Endothelial cell of umbilical vein (primary cell): ENCODE results near the gene LMAN2. TPM values are rescaled to one million over a fixed set of nuclear protein-coding genes. Genes with fewer than 3 reads are reported as not detected.

ENCODE experiments used
- BruUV-seq: library from RNA; stranded (reverse); fragments of 400-500 nt; replicated peaks from 2 replicates; lab custom pipeline; 2021; lab: Mats Ljungman, UMichigan
- CTCF ChIA-PET: fragments of 300-600, 350-600 bp; sonication (Branson Sonifier 250); formaldehyde crosslinking; loops from one replicate; lab custom pipeline; 2021; ENCODE audit warnings: antibody characterized with exemption, inconsistent platforms; lab: Charles Lee
- POLR2A ChIA-PET: fragments of 300-600, 350-600 bp; sonication (Branson Sonifier 250); formaldehyde crosslinking; loops from one replicate; lab custom pipeline; 2021; ENCODE audit warnings: antibody characterized with exemption, inconsistent platforms; lab: Charles Lee
- DNase-seq: peaks from one replicate; pipeline ENCODE4 v3.0.0-alpha.2; 2011; ENCODE audit warnings: low read depth, low spot score
- FAIRE-seq: peaks from 2 replicates; lab custom pipeline; 2011; peaks lifted over from hg19 to GRCh38; lab: Jason Lieb, UNC
- H2AFZ ChIP-seq: 2 replicates; pipeline ENCODE4 v1.6.0; 2012; ENCODE audit warnings: low read depth, low read length, control low read depth, inconsistent platforms
- H3K27ac ChIP-seq: 2 replicates; pipeline ENCODE4 v1.5.1; 2011; ENCODE audit warnings: low read depth, mild to moderate bottlenecking, control low read depth, low read length, moderate library complexity; ENCODE audit not compliant: insufficient read depth
- H3K27me3 ChIP-seq, 2 experiments: 2 replicates each; pipeline versions ENCODE4 v1.6.0 to v1.6.1; 2011; ENCODE audit warnings: low read length in 2 of 2, mixed read lengths in 1 of 2; ENCODE audit not compliant: control insufficient read depth in 2 of 2, insufficient read depth in 2 of 2
- H3K36me3 ChIP-seq, 2 experiments: 2 replicates in 1 of 2; 3 replicates in 1 of 2; pipeline ENCODE4 v1.5.1; 2011; ENCODE audit warnings: low read length in 2 of 2, mild to moderate bottlenecking in 1 of 2, moderate library complexity in 1 of 2; ENCODE audit not compliant: control insufficient read depth in 2 of 2, insufficient read depth in 2 of 2; ENCODE audit errors: extremely low read depth in 1 of 2
- H3K4me1 ChIP-seq: 3 replicates; pipeline ENCODE4 v1.5.1; 2011; ENCODE audit warnings: mild to moderate bottlenecking, low read length; ENCODE audit not compliant: control insufficient read depth, insufficient read depth; ENCODE audit errors: extremely low read depth
- H3K4me2 ChIP-seq: 2 replicates; pipeline ENCODE4 v1.6.1; 2011; ENCODE audit warnings: low read length, control low read depth, mixed read lengths; ENCODE audit not compliant: insufficient read depth
- H3K4me3 ChIP-seq, 3 experiments: fragments of 200-600 bp in 1 of 3; sonication (generic), shearing (Covaris generic) in 1 of 3; replicated peaks in 1 of 3; 2 replicates each; pipeline ENCODE4 v1.5.1; 2011 to 2016; ENCODE audit warnings: control low read depth in 3 of 3, low read length in 3 of 3, mild to moderate bottlenecking in 2 of 3, inconsistent platforms in 1 of 3, low read depth in 1 of 3, moderate library complexity in 1 of 3; ENCODE audit not compliant: insufficient read depth in 1 of 3
- H3K79me2 ChIP-seq: 2 replicates; pipeline ENCODE4 v1.6.0; 2012; ENCODE audit warnings: low read length, inconsistent platforms; ENCODE audit not compliant: control insufficient read depth, insufficient read depth
- H3K9ac ChIP-seq: replicated peaks from 2 replicates; pipeline ENCODE3; 2011; ENCODE audit warnings: low read length, control low read depth; ENCODE audit not compliant: insufficient read depth; ENCODE audit errors: extremely low read depth
- H3K9me1 ChIP-seq: replicated peaks from 3 replicates; pipeline ENCODE4 v1.6.0; 2011; ENCODE audit warnings: mild to moderate bottlenecking, low read length; ENCODE audit not compliant: control insufficient read depth, insufficient read depth; ENCODE audit errors: extremely low read depth
- H3K9me3 ChIP-seq: replicated peaks from 2 replicates; pipeline ENCODE4 v1.5.1; 2012; ENCODE audit warnings: low read length, inconsistent platforms; ENCODE audit not compliant: control insufficient read depth, insufficient read depth
- H4K20me1 ChIP-seq: replicated peaks from 2 replicates; pipeline ENCODE3; 2011; ENCODE audit warnings: mild to moderate bottlenecking, low read length; ENCODE audit not compliant: control insufficient read depth, insufficient read depth; ENCODE audit errors: extremely low read depth
- FOS ChIP-seq: IDR thresholded peaks from 2 replicates; pipeline ENCODE4 v1.6.1; 2011; ENCODE audit warnings: mild to moderate bottlenecking, low read length, moderate library complexity, borderline replicate concordance; ENCODE audit not compliant: insufficient read depth
- POLR2A ChIP-seq: IDR thresholded peaks from 2 replicates; pipeline ENCODE4 v1.6.1; 2012; ENCODE audit warnings: low read depth, mild to moderate bottlenecking, control low read depth, low read length
- POLR2AphosphoS5 ChIP-seq: IDR thresholded peaks from 2 replicates; pipeline ENCODE4 v1.6.1; 2012; ENCODE audit warnings: low read depth, mild to moderate bottlenecking, control low read depth, low read length, moderate library complexity; ENCODE audit not compliant: insufficient read depth
- dilution Hi-C: fragments of 300-500 bp; cut with MboI; formaldehyde crosslinking; loops from one replicate; pipeline ENCODE4 v1.15.0; 2019; ENCODE audit warnings: low sequenced_read_pairs; ENCODE audit not compliant: extremely low pct_ligation_motif_present
- intact Hi-C: fragments of 100-400 bp; cut with micrococcal nuclease; formaldehyde crosslinking; loops from one replicate; pipeline ENCODE4 v1.10.0; 2022
- polyA plus RNA-seq, 4 experiments: library from polyadenylated mRNA; depleted of rRNA in 3 of 4; stranded (reverse) in 3 of 4; unstranded in 1 of 4; fragments of >200 nt; gene quantifications; 2 replicates each; pipeline versions ENCODE4 v1.2.1 to v1.2.3, GENCODE V29; 2011 to 2012; ENCODE audit warnings: missing spikeins in 1 of 4
- total RNA-seq: library from RNA; stranded (reverse); gene quantifications from 2 replicates; pipeline ENCODE4 v1.2.3, GENCODE V29; 2021
- TF ChIP-seq, protein P1 (sequence below), 2 donors: IDR thresholded peaks; 1 replicate in 1 of 2; 2 replicates in 1 of 2; pipeline ENCODE4 v1.5.1; 2011; ENCODE audit warnings: low read length in 2 of 2, mild to moderate bottlenecking in 2 of 2, moderate library complexity in 2 of 2, control low read depth in 1 of 2, inconsistent platforms in 1 of 2, low read depth in 1 of 2; ENCODE audit not compliant: insufficient read depth in 1 of 2; ENCODE audit errors: extremely low read depth in 1 of 2

Gene LMAN2
- total and polyA plus RNA-seq, 2 donors (not counting 3 experiments of a cell fraction or from before 2014, with no cell fraction given): 151 to 370 TPM

DNA sequence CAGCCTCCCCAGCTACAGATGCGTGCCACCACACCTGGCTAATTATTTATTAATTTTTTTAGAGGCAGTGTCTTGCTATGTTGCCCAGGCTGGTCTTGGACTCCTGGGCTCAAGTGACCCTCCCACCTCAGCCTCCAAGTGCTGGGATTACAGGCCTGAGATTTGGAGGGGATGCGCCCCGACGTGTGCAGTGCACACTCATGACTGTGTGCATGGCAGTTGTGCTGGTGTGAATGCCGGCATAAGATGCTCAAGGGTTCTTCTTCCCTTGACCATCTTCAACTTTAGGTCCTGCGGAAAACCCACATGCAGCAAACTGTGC lies 29.3 kb upstream of the LMAN2 start:
- ChIA-PET POLR2A (no interaction called here), CTCF (no interaction called here)
- Histone ChIP-seq H3K79me2 (no peaks in the 10 kb centered on the region), H3K4me1 (no peaks in the 10 kb centered on the region), H2AFZ (no peak overlapping the region), H3K27ac (no peak overlapping the region), H3K9me1 (no peaks in the 10 kb centered on the region), H4K20me1 (no peaks in the 10 kb centered on the region), H3K4me2 (no peak overlapping the region), H3K36me3 (no peaks in the 10 kb centered on the region), H3K4me3 (no peak overlapping the region), H3K9me3 (no peaks in the 10 kb centered on the region), H3K27me3 (peaks cover 0 to 4% of the 10 kb centered on the region in 2 experiments), H3K9ac (no peak overlapping the region)
- TF ChIP-seq POLR2AphosphoS5 (no peak), POLR2A (no peak), FOS (no peak)
- TF ChIP-seq, protein P1, sequence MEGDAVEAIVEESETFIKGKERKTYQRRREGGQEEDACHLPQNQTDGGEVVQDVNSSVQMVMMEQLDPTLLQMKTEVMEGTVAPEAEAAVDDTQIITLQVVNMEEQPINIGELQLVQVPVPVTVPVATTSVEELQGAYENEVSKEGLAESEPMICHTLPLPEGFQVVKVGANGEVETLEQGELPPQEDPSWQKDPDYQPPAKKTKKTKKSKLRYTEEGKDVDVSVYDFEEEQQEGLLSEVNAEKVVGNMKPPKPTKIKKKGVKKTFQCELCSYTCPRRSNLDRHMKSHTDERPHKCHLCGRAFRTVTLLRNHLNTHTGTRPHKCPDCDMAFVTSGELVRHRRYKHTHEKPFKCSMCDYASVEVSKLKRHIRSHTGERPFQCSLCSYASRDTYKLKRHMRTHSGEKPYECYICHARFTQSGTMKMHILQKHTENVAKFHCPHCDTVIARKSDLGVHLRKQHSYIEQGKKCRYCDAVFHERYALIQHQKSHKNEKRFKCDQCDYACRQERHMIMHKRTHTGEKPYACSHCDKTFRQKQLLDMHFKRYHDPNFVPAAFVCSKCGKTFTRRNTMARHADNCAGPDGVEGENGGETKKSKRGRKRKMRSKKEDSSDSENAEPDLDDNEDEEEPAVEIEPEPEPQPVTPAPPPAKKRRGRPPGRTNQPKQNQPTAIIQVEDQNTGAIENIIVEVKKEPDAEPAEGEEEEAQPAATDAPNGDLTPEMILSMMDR (IDR thresholded peaks at IDR 0.05; ENCODE audit: extremely low read depth in 1 of 2, insufficient read depth in 1 of 2, low read depth in 1 of 2, low read length in 2 of 2): no peak
- dilution Hi-C loops: no loop called here
- intact Hi-C loops: loop anchor here (1.0 kb wide), 1 partner anchor 10 kb away; no protein-coding TSS in a partner anchor
- FAIRE-seq: no peak
- DNase-seq: no peak
- BruUV-seq: no TSS peak
